GM12874 (cell line): Measurements from ENCODE around the gene ZFAND3.

Experiments
- CTCF ChIP-seq: IDR thresholded peaks from 2 replicates; pipeline ENCODE4 v1.5.1; 2011; ENCODE audit warnings: low read depth, mild to moderate bottlenecking, control low read depth, low read length, moderate library complexity; ENCODE audit not compliant: insufficient read depth

ZFAND3 gene

GRCh38 chr6:38153798-38154345 is 334.3 kb downstream of the ZFAND3 start:
- TF ChIP-seq CTCF: no peak

- no peak for TF ChIP-seq CTCF
Observed at GRCh38 chr6:38154731-38155130, 335.2 kb downstream of the ZFAND3 start.

- no peak for TF ChIP-seq CTCF
Observed at GRCh38 chr6:38155144-38155543, 335.6 kb downstream of the ZFAND3 start.

GRCh38 chr6:38155621-38156204 is 336.2 kb downstream of the ZFAND3 start:
- no peak for TF ChIP-seq CTCF

- TF ChIP-seq CTCF: no peak
Observed at GRCh38 chr6:38156818-38157565, 337.5 kb downstream of the ZFAND3 start.

GRCh38 chr6:38157905-38158304 is 338.4 kb downstream of the ZFAND3 start:
- no peak for TF ChIP-seq CTCF

GRCh38 chr6:38158762-38159350 is 339.3 kb downstream of the ZFAND3 start:
- TF ChIP-seq CTCF: no peak
